Gastroesophageal sphincter (tissue), 4 donors: ENCODE measurements around the gene ATE1. TPM values are rescaled to one million over a fixed set of nuclear protein-coding genes. Genes with fewer than 3 reads are reported as not detected.

Source experiments
- ATAC-seq: fragments of 150-250 bp; one replicate; pipeline ENCODE4 v1.9.1; 2016; ENCODE audit warnings: mild to moderate bottlenecking, moderate library complexity
- H3K27ac ChIP-seq, 4 donors: fragments of 200-600 bp; sonication (generic) in 3 of 4; 1 replicate in 3 of 4; 2 replicates in 1 of 4; pipeline ENCODE4 v1.5.1; 2016 to 2019
- H3K27me3 ChIP-seq: fragments of 200-600 bp; sonication (generic); one replicate; pipeline ENCODE4 v1.5.1; 2019
- H3K36me3 ChIP-seq, 2 donors: fragments of 200-600 bp; sonication (generic); one replicate each; pipeline ENCODE4 v1.5.1; 2019; ENCODE audit warnings: control low read depth in 1 of 2
- H3K4me1 ChIP-seq, 3 donors: fragments of 200-600 bp; sonication (generic); 1 replicate in 2 of 3; 2 replicates in 1 of 3; pipeline ENCODE4 v1.5.1; 2016 to 2019; ENCODE audit warnings: control low read depth in 2 of 3
- H3K4me3 ChIP-seq, 2 donors: fragments of 200-600 bp; sonication (generic); one replicate each; pipeline ENCODE4 v1.5.1; 2019; ENCODE audit warnings: mild to moderate bottlenecking in 1 of 2, moderate library complexity in 1 of 2
- H3K9me3 ChIP-seq, 3 donors: fragments of 200-600 bp; sonication (generic); one replicate each; pipeline ENCODE4 v1.5.1; 2017 to 2019; ENCODE audit warnings: control low read depth in 2 of 3
- CTCF ChIP-seq, 4 experiments: fragments of 200-600 bp in 2 of 4; fragments of 450-650 bp in 2 of 4; sonication (generic) in 1 of 4; IDR thresholded peaks; one replicate each; pipeline ENCODE4 v1.5.1; 2017 to 2019; ENCODE audit warnings: antibody characterized with exemption in 4 of 4, mild to moderate bottlenecking in 2 of 4, moderate library complexity in 2 of 4
- EP300 ChIP-seq: sonication (generic); formaldehyde crosslinking; IDR thresholded peaks from one replicate; pipeline ENCODE4 v1.6.1; 2017; ENCODE audit warnings: antibody characterized with exemption, mild to moderate bottlenecking
- POLR2A ChIP-seq, 2 donors: fragments of 450-650 bp; IDR thresholded peaks; one replicate each; pipeline ENCODE4 v1.6.1; 2017; ENCODE audit warnings: antibody characterized with exemption in 2 of 2, mild to moderate bottlenecking in 2 of 2, moderate library complexity in 1 of 2
- POLR2AphosphoS5 ChIP-seq: sonication (generic); formaldehyde crosslinking; IDR thresholded peaks from one replicate; pipeline ENCODE4 v1.6.1; 2017; ENCODE audit warnings: antibody characterized with exemption
- WGBS, 2 donors: methylation state at CpG; one replicate each; pipeline ENCODE4 v1.1.5; 2018; ENCODE audit warnings: low coverage in 1 of 2; 5-methylcytosine and 5-hydroxymethylcytosine counted together
- small RNA-seq, 4 donors: library from RNA; depleted of rRNA; stranded (forward); fragments of <200 nt; gene quantifications; one replicate each; pipeline ENCODE3, GENCODE V24; 2016
- total RNA-seq, 4 donors: library from RNA; depleted of rRNA; stranded (reverse); fragments of >200 nt; gene quantifications; one replicate each; pipeline ENCODE4 v1.1.0, GENCODE V29; 2016

ATE1 gene
- total RNA-seq, 4 donors from 2014 or later = 24.6 to 38.2 (median 32.6) TPM

- Histone ChIP-seq H3K36me3 (no peaks in the 10 kb centered on the region), H3K4me3 (no peak overlapping the region), H3K27me3 (no peaks in the 10 kb centered on the region), H3K9me3 (no peaks in the 10 kb centered on the region), H3K27ac (no peak overlapping the region), H3K4me1 (no peaks in the 10 kb centered on the region)
- no peak for TF ChIP-seq POLR2AphosphoS5
- WGBS, 2 donors = 80 to 87% methylated on average over 9 of the region's 9 CpGs
- no peak for ATAC-seq
Observed at GRCh38 chr10:121694327-121694965, 233.4 kb downstream of the ATE1 start.

GRCh38 chr10:121692626-121693025 lies 235.2 kb downstream of the ATE1 start:
- Histone ChIP-seq H3K27ac (no peak overlapping the region), H3K4me1 (no peaks in the 10 kb centered on the region), H3K9me3 (no peaks in the 10 kb centered on the region), H3K36me3 (no peaks in the 10 kb centered on the region), H3K27me3 (no peaks in the 10 kb centered on the region), H3K4me3 (no peak overlapping the region)
- ATAC-seq = no peak
- WGBS, 2 donors = 78 to 81% methylated on average over 10 of the region's 10 CpGs
- TF ChIP-seq CTCF (IDR thresholded peaks at IDR 0.05) = no peak
- no peak for TF ChIP-seq POLR2A (IDR thresholded peaks at IDR 0.05)
- TF ChIP-seq EP300 = no peak
- no peak for TF ChIP-seq POLR2AphosphoS5

GRCh38 chr10:121690970-121691369 lies 236.9 kb downstream of the ATE1 start:
- TF ChIP-seq EP300 (no peak), POLR2AphosphoS5 (no peak), CTCF (IDR thresholded peaks at IDR 0.05) (no peak), POLR2A (IDR thresholded peaks at IDR 0.05) (no peak)
- WGBS, 2 donors = 69 to 82% methylated on average over 3 of the region's 3 CpGs
- no peak for ATAC-seq

More at GRCh38 chr10:121690970-121691369, 236.9 kb downstream of the ATE1 start:
- Histone ChIP-seq H3K9me3 (no peaks in the 10 kb centered on the region), H3K4me3 (no peak overlapping the region), H3K27ac (no peak overlapping the region), H3K4me1 (no peaks in the 10 kb centered on the region), H3K27me3 (no peaks in the 10 kb centered on the region), H3K36me3 (no peaks in the 10 kb centered on the region)

Small RNA genes lying within 50 kb of the gene (small RNA-seq; reads per million reads assigned to genes)
- 0 reads per million in 4 donors for gene RF00019
- 0 reads per million in 4 donors for gene RF02219

Other genes with a start within 250 kb of the ATE1 start
- gene NSMCE4A, start 47.2 kb upstream of the ATE1 start, total RNA-seq = 100 to 1,000 TPM in 1 of 4 donors, 10 to 100 TPM in 3; 65.2 to 135 (median 85.1) TPM
- gene TACC2, start 61.1 kb upstream of the ATE1 start, total RNA-seq = 100 to 1,000 TPM in 1 of 4 donors, 10 to 100 TPM in 3; 63.1 to 102 (median 74.9) TPM